ENCODE results near the gene DDB1. TPM values are rescaled to one million over a fixed set of nuclear protein-coding genes. Genes with fewer than 3 reads are reported as not detected.

DDB1 gene
- total RNA-seq, 2 experiments from 2014 or later: 140 to 147 TPM

- Mint-ChIP-seq H3K27me3 (no peaks in the 10 kb centered on the region), H3K27ac (no peak overlapping the region), H3K4me1 (ENCODE audit: low read depth) (peaks cover 1% of the 10 kb centered on the region), H3K9me3 (no peaks in the 10 kb centered on the region), H3K4me3 (no peak overlapping the region), H3K36me3 (ENCODE audit: low read depth) (peaks cover 40% of the 10 kb centered on the region)
- DNase-seq: no peak
- Histone ChIP-seq H3K4me1 (ENCODE audit: insufficient read depth, low read length) (no peaks in the 10 kb centered on the region), H3K27ac (ENCODE audit: low read depth in 1 of 2, low read length in 2 of 2) (no peak overlapping the region), H3K4me3 (ENCODE audit: low read length) (no peak overlapping the region), H3K9me3 (ENCODE audit: control insufficient read depth in 1 of 2, insufficient read depth in 1 of 2, low read length in 2 of 2) (no peaks in the 10 kb centered on the region), H3K27me3 (ENCODE audit: control insufficient read depth in 1 of 2, insufficient read depth in 2 of 2, low read length in 2 of 2) (no peaks in the 10 kb centered on the region), H3K36me3 (ENCODE audit: insufficient read depth, low read length) (peaks cover 89% of the 10 kb centered on the region)
- intact Hi-C loops (cut with DNase I, micrococcal nuclease): no loop called here
- TF ChIP-seq CTCF (IDR thresholded peaks at IDR 0.05): no peak
- ChIA-PET POLR2A (no interaction called here), CTCF (no interaction called here)
- no peak for ATAC-seq (ENCODE audit: poor library complexity)
Measured at GRCh38 chr11:61305417-61305816, 27.5 kb downstream of the DDB1 start.

GRCh38 chr11:61303725-61304124 is 29.2 kb downstream of the DDB1 start:
- Histone ChIP-seq H3K27ac (ENCODE audit: low read depth in 1 of 2, low read length in 2 of 2) (no peak overlapping the region), H3K27me3 (ENCODE audit: control insufficient read depth in 1 of 2, insufficient read depth in 2 of 2, low read length in 2 of 2) (no peaks in the 10 kb centered on the region), H3K9me3 (ENCODE audit: control insufficient read depth in 1 of 2, insufficient read depth in 1 of 2, low read length in 2 of 2) (no peaks in the 10 kb centered on the region), H3K4me3 (ENCODE audit: low read length) (no peak overlapping the region), H3K4me1 (ENCODE audit: insufficient read depth, low read length) (no peaks in the 10 kb centered on the region), H3K36me3 (ENCODE audit: insufficient read depth, low read length) (peaks cover 82% of the 10 kb centered on the region)
- ATAC-seq (ENCODE audit: poor library complexity): no peak
- Mint-ChIP-seq H3K4me1 (ENCODE audit: low read depth) (peaks cover 15% of the 10 kb centered on the region), H3K9me3 (no peaks in the 10 kb centered on the region), H3K27ac (no peak overlapping the region), H3K36me3 (ENCODE audit: low read depth) (peaks cover 57% of the 10 kb centered on the region), H3K27me3 (no peaks in the 10 kb centered on the region), H3K4me3 (no peak overlapping the region)
- ChIA-PET CTCF (no interaction called here), POLR2A (no interaction called here)
- intact Hi-C loops (cut with DNase I, micrococcal nuclease): no loop called here
- TF ChIP-seq CTCF (IDR thresholded peaks at IDR 0.05): no peak
- no peak for DNase-seq

GRCh38 chr11:61302550-61302949 is 30.4 kb downstream of the DDB1 start:
- H3K9me3 Mint-ChIP-seq: no peaks in the 10 kb centered on the region
- Histone ChIP-seq H3K27ac (ENCODE audit: low read depth in 1 of 2, low read length in 2 of 2) (no peak overlapping the region), H3K4me1 (ENCODE audit: insufficient read depth, low read length) (no peaks in the 10 kb centered on the region), H3K27me3 (ENCODE audit: control insufficient read depth in 1 of 2, insufficient read depth in 2 of 2, low read length in 2 of 2) (no peaks in the 10 kb centered on the region), H3K36me3 (ENCODE audit: insufficient read depth, low read length) (peaks cover 72% of the 10 kb centered on the region), H3K4me3 (ENCODE audit: low read length) (no peak overlapping the region), H3K9me3 (ENCODE audit: control insufficient read depth in 1 of 2, insufficient read depth in 1 of 2, low read length in 2 of 2) (no peaks in the 10 kb centered on the region)
- no peak for ATAC-seq (ENCODE audit: poor library complexity)
- peaks cover 26% of the 10 kb centered on the region for H3K4me1 Mint-ChIP-seq (ENCODE audit: low read depth)
- POLR2A ChIA-PET: no interaction called here
- no peak overlapping the region for H3K27ac Mint-ChIP-seq
- H3K27me3 Mint-ChIP-seq: no peaks in the 10 kb centered on the region
- no peak for DNase-seq
- CTCF ChIA-PET: no interaction called here
- no peak overlapping the region for H3K4me3 Mint-ChIP-seq
- H3K36me3 Mint-ChIP-seq (ENCODE audit: low read depth): peaks cover 66% of the 10 kb centered on the region
- no peak for TF ChIP-seq CTCF (IDR thresholded peaks at IDR 0.05)
- intact Hi-C loops (cut with DNase I, micrococcal nuclease): no loop called here

Data from CD4-positive, alpha-beta T cell (primary cell).